ENCODE measurements around the gene DDAH1.
A peak's percentile ranks its signal among the peaks of the same experiment; 100 is the strongest.

The DDAH1 gene

DNA sequence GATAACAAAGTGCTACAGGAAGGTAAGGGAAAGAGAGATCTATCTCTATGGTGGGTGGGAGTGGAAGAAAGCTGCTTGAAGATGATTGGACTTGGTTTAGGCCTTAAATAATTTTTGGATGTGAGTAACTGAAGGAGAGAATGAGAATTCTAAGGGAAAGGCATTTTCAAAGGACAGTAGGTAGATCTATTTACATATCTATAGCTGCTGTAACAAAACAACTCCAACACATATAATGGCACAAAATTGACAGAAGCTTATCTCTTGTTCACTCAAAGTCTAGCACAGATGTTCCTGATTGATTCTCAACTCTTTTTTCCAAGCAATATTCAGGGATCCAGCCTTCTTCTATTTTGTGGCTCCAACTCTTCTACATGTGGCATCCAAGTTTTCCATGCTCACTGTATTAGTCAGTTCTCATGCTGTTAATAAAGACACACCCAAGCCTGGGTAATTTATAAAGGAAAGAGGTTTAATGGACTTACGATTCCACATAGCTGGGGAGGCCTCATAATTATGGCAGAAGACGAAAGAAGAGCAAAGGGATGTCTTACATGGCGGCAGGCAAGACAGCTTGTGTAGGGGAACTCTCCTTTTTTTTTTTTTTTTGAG is 3.1 kb upstream of the DDAH1 start:
- no peak for DNase-seq

DNA sequence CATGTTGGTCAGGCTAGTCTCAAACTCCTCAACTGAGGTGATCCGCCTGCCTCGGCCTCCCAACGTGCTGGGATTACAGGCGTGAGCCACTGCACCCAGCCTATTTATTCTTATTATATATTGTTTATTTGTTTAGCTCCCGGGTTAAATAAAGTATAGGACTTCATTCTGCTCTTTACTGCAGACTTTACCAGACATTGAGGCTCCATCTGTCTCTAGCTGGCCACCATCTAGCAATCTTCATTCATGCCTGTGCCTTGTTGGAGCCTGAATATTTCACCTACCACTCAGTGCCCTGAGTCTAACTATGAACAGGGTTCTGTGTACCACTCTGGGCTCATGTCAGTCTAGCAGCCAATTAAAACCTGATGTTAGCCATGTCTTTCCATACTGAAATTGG is 2.1 kb upstream of the DDAH1 start:
- DNase-seq, result no peak

DNA sequence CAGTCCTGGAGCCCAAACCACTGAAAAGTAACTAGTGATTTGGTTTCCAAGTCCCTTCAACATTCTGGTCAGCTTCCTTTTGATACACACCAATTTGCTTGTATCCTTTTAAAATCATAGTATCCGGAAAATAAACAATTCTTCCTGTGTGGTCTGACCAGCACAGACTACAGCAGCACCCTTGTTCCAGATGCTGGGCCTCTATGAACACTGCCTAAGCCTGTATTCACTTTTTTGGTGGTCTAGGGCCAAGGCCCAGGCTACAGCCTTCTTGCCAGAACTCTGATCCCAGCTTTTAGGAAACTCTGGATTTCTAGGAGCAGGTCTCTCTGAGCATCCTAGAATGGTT is 801 bp upstream of the DDAH1 start:
- DNase-seq, result no peak

DNA sequence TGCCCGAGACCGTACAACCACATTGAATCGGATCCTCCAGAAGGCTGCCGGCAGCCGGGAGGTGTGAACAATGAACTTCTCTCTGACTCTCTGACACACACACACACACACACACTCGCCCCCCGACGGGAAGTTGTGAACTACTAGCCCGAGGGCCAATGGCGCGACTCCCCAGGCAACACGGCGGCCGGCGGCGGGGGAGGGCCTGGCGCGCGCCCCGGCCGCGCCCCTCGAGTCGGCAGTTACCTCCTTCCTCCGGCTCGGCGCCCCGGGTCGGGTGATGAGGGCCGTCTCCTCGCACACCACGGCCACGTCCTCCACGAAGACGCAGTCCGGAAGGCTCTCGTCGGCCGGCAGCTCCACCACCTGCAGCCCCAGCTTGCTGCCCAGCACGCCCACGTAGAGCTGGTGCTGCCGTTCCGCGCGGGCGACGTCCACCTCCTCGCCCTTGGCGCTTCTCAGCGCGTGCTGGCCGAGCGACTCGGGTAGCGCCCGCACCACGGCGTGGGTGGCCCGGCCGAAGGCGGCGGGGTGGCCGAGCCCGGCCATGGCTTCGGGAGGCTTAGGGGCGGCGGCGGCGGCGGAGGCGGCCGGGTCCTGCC is 361 bp downstream of the DDAH1 start:
- peak in 2 of 5 experiments; percentile 0 to 34 for DNase-seq

DNA sequence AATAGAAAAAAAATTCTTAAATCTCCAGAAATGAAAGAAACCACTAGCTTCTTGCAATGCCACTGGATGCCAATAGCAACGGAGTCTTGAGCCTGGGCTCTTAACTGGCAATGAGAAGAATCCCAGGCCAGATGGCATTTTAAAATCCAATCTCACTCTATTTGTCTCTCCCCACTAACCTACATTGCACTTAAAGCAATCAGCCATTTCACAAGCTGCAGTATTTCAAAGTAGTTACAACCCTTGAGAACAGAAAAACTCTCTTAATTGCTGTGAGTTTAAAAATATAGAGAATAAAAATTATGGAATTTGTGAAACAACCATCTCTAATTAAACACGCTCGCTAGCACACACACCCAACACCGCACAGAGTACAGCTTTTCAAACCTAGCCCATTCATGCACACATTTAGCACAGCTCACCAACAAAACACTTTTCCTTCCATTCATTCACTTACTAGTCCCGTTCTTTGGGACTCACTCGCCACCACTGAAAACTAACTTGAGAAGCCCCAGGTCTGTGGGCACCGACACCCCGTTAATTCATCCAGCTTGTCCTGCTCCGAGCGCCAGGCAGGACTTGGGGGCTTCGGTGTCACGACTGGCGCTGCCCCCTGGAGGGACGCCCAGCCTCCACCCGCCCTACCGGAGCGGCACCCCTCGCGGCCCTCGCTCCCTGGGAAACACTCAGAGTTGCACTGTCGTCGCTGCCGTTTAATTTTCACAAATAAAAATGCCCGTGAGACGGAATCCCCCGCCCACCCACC is 1.0 kb downstream of the DDAH1 start:
- DNase-seq, result no peak

DNA sequence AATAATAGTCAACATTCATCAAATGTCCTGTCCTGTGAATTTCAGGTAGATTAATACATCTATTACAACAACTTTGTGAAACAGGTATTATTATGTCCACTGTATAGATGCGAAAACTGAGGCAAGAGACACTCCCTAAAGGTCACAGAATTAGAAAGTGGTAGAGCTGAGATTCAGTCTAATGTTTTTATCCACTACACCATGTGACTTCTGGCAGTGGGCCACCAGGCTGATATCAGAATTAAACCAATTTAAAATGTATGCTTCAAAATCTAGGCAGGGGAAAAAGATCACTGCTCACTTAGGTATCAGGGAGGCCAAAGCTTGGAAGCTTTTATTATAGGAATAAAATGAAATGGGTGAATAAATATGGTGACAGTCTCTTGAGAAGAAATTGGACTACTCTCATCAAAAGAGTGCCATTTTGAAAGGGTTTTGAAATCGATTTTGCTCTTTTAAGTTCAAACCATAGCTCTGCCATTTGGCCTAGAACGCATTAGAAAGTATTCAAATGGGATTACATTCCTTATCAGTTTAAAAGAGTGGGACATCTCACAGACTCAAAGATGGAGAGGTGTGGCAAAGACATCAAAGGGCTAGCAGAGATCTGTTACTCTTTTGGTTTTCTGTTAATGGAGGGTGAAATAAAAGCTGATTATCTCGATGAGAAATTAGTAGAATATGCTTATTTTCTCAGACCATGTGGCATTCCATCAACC is 1.9 kb downstream of the DDAH1 start:
- DNase-seq, result no peak

DNA sequence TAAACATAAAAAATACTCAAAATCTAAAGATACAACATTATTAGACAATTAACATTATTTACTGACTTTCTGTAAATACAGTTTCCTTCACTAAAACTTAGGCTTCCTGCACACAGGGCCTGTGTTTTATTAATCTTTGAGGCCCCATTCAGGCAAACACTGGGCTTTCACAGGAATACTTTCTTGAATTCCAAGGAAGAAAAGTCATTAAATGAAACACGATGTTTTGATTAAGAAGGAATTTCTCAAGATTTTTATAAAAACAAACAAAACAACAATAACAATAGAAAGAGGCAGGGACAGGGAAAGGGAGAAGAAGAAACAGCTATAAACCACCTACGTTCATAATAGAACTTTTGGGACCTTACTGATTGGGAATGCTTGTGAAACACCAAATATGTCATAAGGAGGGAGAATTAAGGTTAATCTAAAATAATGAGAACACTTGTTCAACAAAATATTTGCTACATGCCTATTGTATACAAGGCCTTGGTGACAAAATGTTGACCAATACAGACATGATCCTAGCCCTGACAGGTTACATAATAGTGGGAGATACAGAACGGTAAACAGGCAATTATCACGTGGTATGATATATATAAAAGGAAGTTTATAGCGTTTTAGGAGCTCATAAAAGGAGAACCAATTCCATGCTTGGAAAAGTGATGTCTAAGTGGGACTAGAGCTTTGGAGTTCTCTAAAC is 3.6 kb downstream of the DDAH1 start:
- DNase-seq, result no peak

DNA sequence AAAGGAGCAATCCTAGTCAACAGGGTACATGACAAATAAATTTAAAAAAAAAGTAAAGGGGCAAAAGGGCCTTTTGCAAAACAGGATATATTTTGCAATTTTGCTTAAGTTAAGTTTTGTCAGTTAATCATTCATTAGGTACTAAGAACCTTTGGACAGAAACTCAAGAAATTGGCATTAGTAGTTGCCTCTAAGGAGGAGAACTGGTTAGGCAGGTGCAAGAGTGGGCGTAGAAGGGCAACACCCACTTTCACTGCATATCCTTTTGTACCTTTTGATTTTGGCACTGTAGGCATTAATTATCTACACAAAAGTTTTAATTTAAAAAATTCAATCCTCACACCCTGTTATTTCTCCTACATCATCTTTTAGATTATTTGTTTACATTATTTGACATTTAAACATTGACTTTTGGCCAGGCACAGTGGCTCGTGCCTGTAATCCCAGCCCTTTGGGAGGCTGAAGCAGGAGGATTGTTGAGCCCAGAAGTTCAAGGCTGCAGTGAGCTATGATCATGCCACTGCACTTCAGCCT is 4.3 kb downstream of the DDAH1 start:
- no peak for DNase-seq

DNA sequence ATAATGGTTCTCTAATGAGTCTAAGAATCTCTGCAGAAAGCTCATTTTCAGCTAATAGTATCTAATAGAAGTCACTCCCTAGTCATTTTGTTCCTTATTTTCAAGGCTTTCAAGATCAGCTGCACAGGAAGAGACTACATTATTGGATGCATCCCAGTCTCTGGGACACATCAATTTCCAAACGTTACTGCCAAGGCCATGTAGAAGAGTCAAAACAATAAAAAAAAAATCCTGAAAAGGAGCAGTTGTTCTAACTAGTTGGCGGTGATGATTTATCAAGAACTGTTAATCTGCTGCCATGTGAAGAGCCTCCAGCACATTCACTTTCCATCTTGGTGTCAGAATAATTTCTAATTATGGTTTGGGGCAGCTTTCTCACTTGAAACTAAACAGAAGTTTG is 5.7 kb downstream of the DDAH1 start:
- DNase-seq, result no peak

DNA sequence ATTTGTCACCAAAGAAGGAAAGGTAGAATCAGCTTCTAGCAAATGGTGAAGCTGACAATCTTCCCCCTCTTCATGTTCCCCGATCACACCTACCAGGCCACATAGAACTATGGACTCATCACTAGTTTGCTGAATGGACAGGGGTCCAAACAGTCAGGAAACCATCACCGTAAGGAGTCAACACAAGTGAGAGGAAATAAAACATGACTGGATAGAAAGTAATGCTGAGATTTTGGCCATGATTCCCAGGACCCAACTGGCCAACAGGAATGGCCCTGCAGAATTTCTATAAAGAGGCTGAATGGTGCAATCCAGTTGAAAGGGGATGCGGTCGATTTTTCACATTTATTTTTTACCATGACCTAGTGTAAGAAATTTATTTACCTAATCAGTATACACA is 10.7 kb downstream of the DDAH1 start:
- no peak for DNase-seq

DNA sequence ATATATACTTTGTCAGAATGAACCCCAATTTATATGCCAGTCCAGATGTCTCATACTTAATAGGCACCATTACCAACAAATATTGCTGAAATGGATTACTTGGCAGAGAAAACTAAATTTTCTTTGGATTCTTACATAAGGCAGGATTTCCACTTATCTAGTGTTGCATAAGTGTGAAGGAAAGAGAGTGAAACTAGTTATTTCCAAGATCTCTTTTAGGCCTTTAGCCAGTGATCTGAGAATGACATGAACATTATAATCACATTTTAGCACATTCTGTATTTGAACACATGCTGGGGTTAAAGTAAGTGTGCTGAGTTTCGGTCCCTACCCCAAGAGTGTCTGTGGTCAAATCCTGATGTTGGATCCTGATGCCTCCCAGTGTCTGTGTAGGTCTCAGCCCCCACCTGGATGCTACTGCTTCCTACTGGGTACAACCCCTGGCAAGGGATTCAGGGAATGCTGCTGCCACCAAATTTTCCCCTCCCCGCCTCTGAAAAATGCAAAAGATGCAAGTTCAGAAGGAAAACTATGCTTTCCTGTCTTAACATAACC is 11.2 kb downstream of the DDAH1 start:
- DNase-seq, result no peak

DNA sequence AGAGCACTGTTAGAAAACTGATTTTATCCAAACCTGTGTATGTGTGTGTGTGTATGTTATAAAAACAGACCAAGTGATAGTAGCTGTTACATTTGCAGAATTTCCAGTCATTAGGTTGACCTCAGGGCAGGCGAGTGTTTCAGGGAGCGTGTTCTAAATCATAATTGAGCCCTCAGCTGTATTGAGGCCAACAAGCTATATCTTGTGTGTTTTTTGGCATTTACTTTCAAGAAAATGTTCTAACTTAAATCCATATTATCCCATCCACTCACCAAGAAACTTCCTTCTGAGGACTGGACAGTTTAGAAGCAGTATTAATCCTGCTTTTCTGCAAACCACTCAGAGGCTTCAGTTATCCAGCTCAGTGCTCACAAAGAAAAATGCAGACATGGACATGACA is 12.0 kb downstream of the DDAH1 start:
- no peak for DNase-seq

DNA sequence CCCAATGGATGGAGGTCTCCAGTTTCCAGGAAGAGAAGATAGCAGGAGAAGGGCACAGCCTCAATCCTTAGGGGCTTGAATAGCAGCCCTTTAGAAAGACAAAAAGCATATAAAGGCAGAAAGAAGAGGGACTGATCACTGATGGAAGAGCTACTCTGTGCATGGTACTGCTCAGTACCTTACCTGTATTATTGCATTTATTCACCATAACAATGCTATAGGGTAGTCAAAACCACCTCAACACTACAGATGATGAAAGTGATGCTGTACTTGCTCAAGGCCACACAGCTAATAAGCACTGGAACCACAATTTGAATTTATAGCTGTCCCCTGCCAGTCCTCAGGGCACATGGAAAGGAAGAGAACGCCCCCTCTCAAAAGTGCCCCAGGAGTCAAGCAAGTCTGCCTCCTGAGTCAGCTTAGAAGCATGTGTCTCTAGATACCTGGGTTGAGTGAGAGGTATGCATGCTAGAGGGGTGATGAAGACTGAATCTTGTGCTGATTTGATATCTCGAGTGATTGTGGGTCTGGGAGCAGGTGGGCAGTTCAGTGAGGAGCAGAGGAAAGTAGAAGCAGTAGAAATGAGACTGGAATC is 13.6 kb downstream of the DDAH1 start:
- DNase-seq, result no peak

DNA sequence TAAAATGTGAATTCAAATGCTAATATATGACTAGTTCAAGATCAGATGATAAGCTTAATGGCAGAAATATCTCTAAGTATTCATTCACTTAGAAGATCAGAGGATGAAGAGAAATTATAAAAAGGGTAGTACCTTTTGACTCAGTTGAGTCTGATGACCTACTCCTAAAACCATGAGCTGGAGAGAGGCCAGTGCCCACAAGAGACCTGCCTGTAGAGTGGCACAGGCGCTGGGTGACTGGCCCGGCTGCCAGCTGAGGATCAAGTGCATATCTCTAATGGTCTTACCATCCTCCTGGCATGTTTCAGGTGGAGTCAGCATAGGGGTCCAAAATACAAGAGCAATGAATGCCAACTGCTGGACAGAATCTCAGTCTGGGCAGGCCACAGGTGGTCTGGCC is 14.1 kb downstream of the DDAH1 start:
- no peak for DNase-seq

DNA sequence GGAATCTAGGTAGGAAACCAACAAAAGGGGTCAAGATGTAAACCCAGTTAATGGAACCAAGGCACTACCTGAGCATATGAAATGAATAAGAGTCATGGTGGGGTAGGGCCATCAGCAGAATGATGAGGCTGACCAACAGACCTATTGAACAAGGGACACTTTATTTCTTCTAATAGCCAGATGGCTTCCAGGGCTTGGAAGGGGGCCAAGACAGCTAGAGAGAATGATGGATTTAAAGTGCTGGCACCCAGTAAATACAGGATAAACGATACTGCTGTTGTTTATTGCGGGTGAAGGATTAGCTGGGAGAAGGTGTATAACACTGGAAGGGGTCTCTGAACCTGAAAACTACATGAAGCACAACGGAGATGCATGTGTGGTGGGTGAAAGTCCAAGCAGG is 15.6 kb downstream of the DDAH1 start:
- DNase-seq, result no peak

DNA sequence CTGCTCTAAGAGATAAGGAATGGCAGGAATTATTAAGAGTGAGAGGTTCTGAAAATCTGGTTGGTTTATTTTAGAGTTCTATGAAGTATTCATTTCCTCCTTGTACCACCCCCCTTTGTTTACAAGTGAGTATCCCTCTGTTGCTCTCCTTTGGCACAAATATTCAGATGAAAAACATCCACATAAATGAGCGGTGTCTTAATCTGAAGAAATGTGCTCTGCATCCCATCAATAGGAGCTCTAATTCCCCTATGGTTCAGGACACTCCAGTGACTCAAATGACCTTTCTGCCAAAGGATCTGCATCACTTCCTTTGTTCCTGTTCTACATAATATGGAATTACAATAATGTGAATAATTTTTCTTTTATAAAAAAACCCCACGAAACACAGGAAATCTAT is 16.6 kb downstream of the DDAH1 start:
- DNase-seq, result no peak

DNA sequence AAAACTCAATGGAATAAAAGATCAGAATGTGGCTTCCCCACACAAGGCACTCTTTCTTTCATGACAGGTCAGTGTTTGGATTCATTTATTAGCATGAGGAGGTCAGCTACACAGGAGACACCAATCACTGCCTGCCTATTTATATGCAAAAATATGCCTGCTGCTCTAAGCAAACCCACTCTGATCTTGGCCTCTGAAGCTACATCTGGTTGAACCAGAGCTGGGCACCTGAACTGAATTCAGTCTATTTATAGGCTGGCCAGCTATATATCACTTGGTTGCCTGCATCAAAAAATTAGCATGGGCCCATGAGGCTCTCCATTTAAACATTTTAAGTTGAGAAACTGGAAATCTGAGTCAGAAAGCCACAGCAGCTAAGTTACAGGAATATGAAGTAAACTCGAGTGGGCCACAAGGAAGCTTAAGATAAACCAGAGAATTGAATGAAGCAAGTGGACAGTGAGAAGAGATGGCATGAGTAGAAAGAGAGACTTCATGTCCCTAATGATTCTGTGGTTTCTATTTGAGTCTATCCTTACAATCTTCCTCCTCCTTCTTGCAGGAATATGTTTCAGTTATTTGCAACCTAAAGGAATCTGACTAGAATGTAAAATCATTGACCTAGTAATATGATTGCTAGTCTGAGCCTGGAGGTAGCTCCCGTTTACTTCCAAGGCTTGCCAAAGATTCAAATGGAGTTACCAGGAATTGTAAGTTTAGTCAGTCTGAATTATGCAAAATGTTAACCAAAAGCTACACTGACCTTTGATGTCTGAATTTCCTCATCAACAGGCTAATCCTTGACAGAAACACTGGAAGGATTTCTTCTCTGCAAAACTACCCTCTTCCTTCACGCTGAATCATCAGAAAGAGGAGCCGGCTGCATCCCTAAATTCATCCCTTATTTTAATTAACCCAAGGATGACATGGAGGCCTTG is 17.7 kb downstream of the DDAH1 start:
- DNase-seq, result no peak

DNA sequence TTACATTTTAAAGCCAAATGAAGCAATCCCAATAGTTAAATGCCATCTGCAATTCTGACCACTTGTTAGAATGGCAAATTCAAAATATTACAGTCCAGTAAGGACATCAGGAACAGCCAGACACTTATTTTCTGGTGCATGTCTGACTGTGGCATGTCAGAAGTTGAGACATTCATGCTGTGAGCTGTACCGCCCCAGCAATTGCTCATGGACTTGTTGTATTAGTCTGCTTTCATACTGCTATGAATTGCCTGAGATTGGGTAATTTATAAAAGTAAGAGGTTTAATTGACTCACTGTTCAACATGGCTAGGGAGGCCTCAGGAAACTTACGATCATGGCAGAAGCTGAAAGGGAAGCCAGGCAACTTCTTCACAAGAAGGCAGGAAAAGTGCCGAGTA is 19.1 kb downstream of the DDAH1 start:
- DNase-seq, result no peak

DNA sequence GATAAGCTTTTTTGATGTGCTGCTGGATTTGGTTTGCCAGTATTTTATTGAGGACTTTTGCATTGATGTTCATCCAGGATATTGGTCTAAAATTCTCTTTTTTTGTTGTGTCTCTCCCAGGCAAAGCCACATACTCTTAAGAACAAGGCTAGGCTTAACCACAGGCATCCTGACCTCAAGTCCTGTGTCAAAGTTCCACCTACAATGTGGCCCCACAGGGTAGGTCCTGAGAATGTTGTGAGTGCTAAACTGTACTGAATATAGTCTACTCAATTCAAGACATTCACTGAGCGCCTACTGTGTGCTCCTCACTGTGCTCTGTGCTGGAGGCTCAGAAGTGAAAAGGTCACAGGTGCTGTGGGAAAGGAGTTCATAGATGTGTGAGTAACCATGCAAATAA is 20.6 kb downstream of the DDAH1 start:
- DNase-seq, result no peak

DNA sequence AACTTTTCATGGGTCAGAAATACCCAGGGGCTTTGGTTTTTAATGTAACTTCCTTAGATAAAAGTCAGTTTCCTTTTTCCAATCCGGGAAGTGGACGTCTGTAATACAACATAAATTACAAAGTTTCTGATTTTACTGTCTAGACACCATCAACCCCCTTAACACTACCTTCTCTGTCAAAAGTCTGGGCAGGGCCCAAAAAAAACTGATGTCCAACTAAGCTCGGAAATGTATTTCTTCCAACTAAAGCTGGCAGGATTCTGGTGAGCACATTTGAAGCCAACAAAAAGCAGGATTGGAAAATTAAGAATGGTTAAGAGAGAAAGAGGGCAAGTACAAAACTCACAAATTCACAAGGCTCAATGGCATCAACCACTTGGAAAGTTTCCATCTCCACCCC is 24.3 kb downstream of the DDAH1 start:
- DNase-seq, result no peak

DNA sequence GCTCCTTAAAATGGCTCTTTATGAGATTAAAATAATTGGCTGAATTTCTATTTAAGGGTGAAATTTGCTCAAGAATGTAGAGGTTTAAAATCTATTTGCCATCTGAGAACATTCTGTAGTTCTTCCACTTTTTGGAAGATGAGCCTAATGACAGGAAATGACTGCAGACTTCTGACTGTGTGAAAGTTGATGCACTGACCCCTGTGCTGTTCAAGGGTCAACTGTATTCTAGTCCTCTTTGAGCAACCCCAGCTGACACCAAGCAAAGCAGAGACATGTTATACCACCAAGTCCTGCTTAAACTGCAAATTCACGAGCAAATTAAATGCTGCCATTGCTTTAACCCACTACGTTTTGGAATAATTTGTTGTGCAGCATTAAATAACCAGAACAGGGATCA is 26.6 kb downstream of the DDAH1 start:
- no peak for DNase-seq

Data from T-helper 2 cell (primary cell).